ENCODE measurements around the gene TRAK1. TPM values are rescaled to one million over a fixed set of nuclear protein-coding genes. Genes with fewer than 3 reads are reported as not detected.

TRAK1 gene
- total and polyA plus RNA-seq, 2 experiments from 2014 or later: 28.6 to 74.5 TPM

GRCh38 chr3:42161050-42161935 lies 70.1 kb downstream of the TRAK1 start:
- no peak overlapping the region for H3K27ac ChIP-seq
- H3K4me3 ChIP-seq: no peak overlapping the region

GRCh38 chr3:42162462-42162861 lies 71.3 kb downstream of the TRAK1 start:
- no peak overlapping the region for H3K4me3 ChIP-seq

More at GRCh38 chr3:42161050-42161935, 70.1 kb downstream of the TRAK1 start:
- H3K36me3 ChIP-seq: no peaks in the 10 kb centered on the region
- no peaks in the 10 kb centered on the region for H3K27me3 ChIP-seq
- H3K4me1 ChIP-seq (ENCODE audit: low read depth): peaks cover 11% of the 10 kb centered on the region
- H3K9me3 ChIP-seq (ENCODE audit: low read depth): no peaks in the 10 kb centered on the region
- no peak for TF ChIP-seq CTCF (IDR thresholded peaks at IDR 0.05; ENCODE audit: low read depth, low read length)
- DNase-seq (ENCODE audit: low read depth in 1 of 2, low spot score in 1 of 2): peak in 1 of 2 donors; percentile 45

GRCh38 chr3:42163622-42164244 lies 72.6 kb downstream of the TRAK1 start:
- DNase-seq (ENCODE audit: low read depth in 1 of 2, low spot score in 1 of 2): no peak
- Histone ChIP-seq H3K27ac (no peak overlapping the region), H3K4me1 (ENCODE audit: low read depth) (peaks cover 11% of the 10 kb centered on the region), H3K36me3 (no peaks in the 10 kb centered on the region), H3K9me3 (ENCODE audit: low read depth) (no peaks in the 10 kb centered on the region), H3K4me3 (no peak overlapping the region), H3K27me3 (no peaks in the 10 kb centered on the region)
- no peak for TF ChIP-seq CTCF (IDR thresholded peaks at IDR 0.05; ENCODE audit: low read depth, low read length)

More at GRCh38 chr3:42162462-42162861, 71.3 kb downstream of the TRAK1 start:
- H3K27ac ChIP-seq: no peak overlapping the region
- TF ChIP-seq CTCF (IDR thresholded peaks at IDR 0.05; ENCODE audit: low read depth, low read length): no peak
- no peaks in the 10 kb centered on the region for H3K27me3 ChIP-seq
- no peak for DNase-seq (ENCODE audit: low read depth in 1 of 2, low spot score in 1 of 2)
- no peaks in the 10 kb centered on the region for H3K9me3 ChIP-seq (ENCODE audit: low read depth)
- H3K36me3 ChIP-seq: no peaks in the 10 kb centered on the region
- H3K4me1 ChIP-seq (ENCODE audit: low read depth): peaks cover 11% of the 10 kb centered on the region

- Histone ChIP-seq H3K4me1 (ENCODE audit: low read depth) (peaks cover 5% of the 10 kb centered on the region), H3K27ac (no peak overlapping the region), H3K4me3 (no peak overlapping the region), H3K36me3 (no peaks in the 10 kb centered on the region), H3K9me3 (ENCODE audit: low read depth) (no peaks in the 10 kb centered on the region), H3K27me3 (no peaks in the 10 kb centered on the region)
- TF ChIP-seq CTCF (IDR thresholded peaks at IDR 0.05; ENCODE audit: low read depth, low read length): no peak
- DNase-seq (ENCODE audit: low read depth in 1 of 2, low spot score in 1 of 2): no peak
Observed at GRCh38 chr3:42164656-42165055, 73.5 kb downstream of the TRAK1 start.

GRCh38 chr3:42165211-42165610 lies 74.1 kb downstream of the TRAK1 start:
- Histone ChIP-seq H3K4me1 (ENCODE audit: low read depth) (peaks cover 4% of the 10 kb centered on the region), H3K9me3 (ENCODE audit: low read depth) (no peaks in the 10 kb centered on the region), H3K27ac (no peak overlapping the region), H3K27me3 (no peaks in the 10 kb centered on the region), H3K4me3 (no peak overlapping the region), H3K36me3 (no peaks in the 10 kb centered on the region)
- no peak for TF ChIP-seq CTCF (IDR thresholded peaks at IDR 0.05; ENCODE audit: low read depth, low read length)
- DNase-seq (ENCODE audit: low read depth in 1 of 2, low spot score in 1 of 2): no peak
